ENCODE results near the gene SMCHD1. TPM values are rescaled to one million over a fixed set of nuclear protein-coding genes. Genes with fewer than 3 reads are reported as not detected.
"Not testable (repeated sequence)": the region's sequence is repeated elsewhere in the genome, so short reads cannot be mapped to it uniquely, and the experiment has no call there.

Gene SMCHD1
- total RNA-seq, 1 experiment from 2014 or later, result 89.2 TPM

- Histone ChIP-seq H3K9me3 (replicated peaks) (no peaks in the 10 kb centered on the region), H3K36me3 (peaks cover 81% of the 10 kb centered on the region)
Measured at GRCh38 chr18:2716394-2717326, 61.1 kb downstream of the SMCHD1 start.

GRCh38 chr18:2717407-2717806, 61.9 kb downstream of the SMCHD1 start:
- no peak for DNase-seq
- H3K27ac ChIP-seq, result no peak overlapping the region
- no peaks in the 10 kb centered on the region for H3K9me3 ChIP-seq (replicated peaks)
- no peaks in the 10 kb centered on the region for H3K27me3 ChIP-seq
- H3K4me1 ChIP-seq, result no peaks in the 10 kb centered on the region
- peaks cover 79% of the 10 kb centered on the region for H3K36me3 ChIP-seq
- no peak overlapping the region for H3K4me3 ChIP-seq

More at GRCh38 chr18:2716394-2717326, 61.1 kb downstream of the SMCHD1 start:
- Histone ChIP-seq H3K4me3 (no peak overlapping the region), H3K4me1 (no peaks in the 10 kb centered on the region), H3K27ac (no peak overlapping the region), H3K27me3 (no peaks in the 10 kb centered on the region)
- no peak for DNase-seq

- no peak overlapping the region for H3K4me3 ChIP-seq
- no peaks in the 10 kb centered on the region for H3K9me3 ChIP-seq (replicated peaks)
- peaks cover 72% of the 10 kb centered on the region for H3K36me3 ChIP-seq
- DNase-seq, result no peak
- no peak overlapping the region for H3K27ac ChIP-seq
- H3K4me1 ChIP-seq, result no peaks in the 10 kb centered on the region
- no peaks in the 10 kb centered on the region for H3K27me3 ChIP-seq
Measured at GRCh38 chr18:2719040-2719439, 63.5 kb downstream of the SMCHD1 start.

GRCh38 chr18:2723207-2723606, 67.7 kb downstream of the SMCHD1 start:
- H3K27me3 ChIP-seq, result no peaks in the 10 kb centered on the region
- no peaks in the 10 kb centered on the region for H3K4me1 ChIP-seq
- no peak overlapping the region for H3K27ac ChIP-seq
- peaks cover 79% of the 10 kb centered on the region for H3K36me3 ChIP-seq
- H3K4me3 ChIP-seq, result no peak overlapping the region
- H3K9me3 ChIP-seq (replicated peaks), result no peaks in the 10 kb centered on the region
- DNase-seq, result no peak

- Histone ChIP-seq H3K9me3 (replicated peaks) (no peaks in the 10 kb centered on the region), H3K27ac (no peak overlapping the region), H3K4me1 (no peaks in the 10 kb centered on the region), H3K4me3 (no peak overlapping the region), H3K27me3 (no peaks in the 10 kb centered on the region), H3K36me3 (peaks cover 93% of the 10 kb centered on the region)
- DNase-seq, result no peak
Measured at GRCh38 chr18:2729757-2730156, 74.2 kb downstream of the SMCHD1 start.

- no peaks in the 10 kb centered on the region for H3K4me1 ChIP-seq
- H3K27ac ChIP-seq, result no peak overlapping the region
- H3K36me3 ChIP-seq, result peaks cover 70% of the 10 kb centered on the region
- no peaks in the 10 kb centered on the region for H3K27me3 ChIP-seq
- DNase-seq, result no peak
- no peak overlapping the region for H3K4me3 ChIP-seq
- H3K9me3 ChIP-seq (replicated peaks), result no peaks in the 10 kb centered on the region
Measured at GRCh38 chr18:2736823-2737222, 81.3 kb downstream of the SMCHD1 start.

GRCh38 chr18:2740082-2740481, 84.6 kb downstream of the SMCHD1 start:
- H3K4me1 ChIP-seq; H3K27me3 ChIP-seq; DNase-seq; H3K9me3 ChIP-seq (replicated peaks); H3K4me3 ChIP-seq; H3K27ac ChIP-seq: not testable (repeated sequence)
- peaks cover 61% of the 10 kb centered on the region for H3K36me3 ChIP-seq

GRCh38 chr18:2746274-2746673, 90.7 kb downstream of the SMCHD1 start:
- DNase-seq, result no peak
- no peak overlapping the region for H3K27ac ChIP-seq
- no peaks in the 10 kb centered on the region for H3K27me3 ChIP-seq
- no peaks in the 10 kb centered on the region for H3K4me1 ChIP-seq
- no peaks in the 10 kb centered on the region for H3K9me3 ChIP-seq (replicated peaks)
- H3K36me3 ChIP-seq, result peaks cover 73% of the 10 kb centered on the region
- H3K4me3 ChIP-seq, result no peak overlapping the region

GRCh38 chr18:2758309-2758708, 102.8 kb downstream of the SMCHD1 start:
- Histone ChIP-seq H3K4me3 (no peak overlapping the region), H3K27ac (no peak overlapping the region), H3K4me1 (no peaks in the 10 kb centered on the region), H3K27me3 (no peaks in the 10 kb centered on the region), H3K9me3 (replicated peaks) (no peaks in the 10 kb centered on the region; the same call in 1 of the 2 replicates), H3K36me3 (peaks cover 64% of the 10 kb centered on the region)
- no peak for DNase-seq

- H3K27ac ChIP-seq, result no peak overlapping the region
- no peak for DNase-seq
- H3K36me3 ChIP-seq, result peaks cover 80% of the 10 kb centered on the region
- H3K9me3 ChIP-seq (replicated peaks), result no peaks in the 10 kb centered on the region
- H3K4me1 ChIP-seq, result no peaks in the 10 kb centered on the region
- no peaks in the 10 kb centered on the region for H3K27me3 ChIP-seq
- H3K4me3 ChIP-seq, result no peak overlapping the region
Measured at GRCh38 chr18:2774669-2775068, 119.1 kb downstream of the SMCHD1 start.

GRCh38 chr18:2776601-2777000, 121.1 kb downstream of the SMCHD1 start:
- Histone ChIP-seq H3K9me3 (replicated peaks) (no peaks in the 10 kb centered on the region), H3K4me1 (no peaks in the 10 kb centered on the region), H3K4me3 (no peak overlapping the region), H3K27ac (no peak overlapping the region), H3K27me3 (no peaks in the 10 kb centered on the region), H3K36me3 (peaks cover 73% of the 10 kb centered on the region)
- no peak for DNase-seq

- peaks cover 70% of the 10 kb centered on the region for H3K36me3 ChIP-seq
- no peak overlapping the region for H3K27ac ChIP-seq
- DNase-seq, result no peak
- no peaks in the 10 kb centered on the region for H3K9me3 ChIP-seq (replicated peaks)
- H3K4me3 ChIP-seq, result no peak overlapping the region
- no peaks in the 10 kb centered on the region for H3K4me1 ChIP-seq
- H3K27me3 ChIP-seq, result no peaks in the 10 kb centered on the region
Measured at GRCh38 chr18:2777241-2777640, 121.7 kb downstream of the SMCHD1 start.

GRCh38 chr18:2780750-2781149, 125.2 kb downstream of the SMCHD1 start:
- H3K4me1 ChIP-seq, result no peaks in the 10 kb centered on the region
- H3K9me3 ChIP-seq (replicated peaks), result no peaks in the 10 kb centered on the region
- H3K36me3 ChIP-seq, result peaks cover 69% of the 10 kb centered on the region
- DNase-seq, result no peak
- H3K4me3 ChIP-seq, result no peak overlapping the region
- H3K27ac ChIP-seq, result no peak overlapping the region
- no peaks in the 10 kb centered on the region for H3K27me3 ChIP-seq

- H3K4me1 ChIP-seq, result no peaks in the 10 kb centered on the region
- no peaks in the 10 kb centered on the region for H3K9me3 ChIP-seq (replicated peaks)
- no peaks in the 10 kb centered on the region for H3K27me3 ChIP-seq
- no peak overlapping the region for H3K27ac ChIP-seq
- H3K36me3 ChIP-seq, result peaks cover 57% of the 10 kb centered on the region
- no peak for DNase-seq
- no peak overlapping the region for H3K4me3 ChIP-seq
Measured at GRCh38 chr18:2787225-2787624, 131.7 kb downstream of the SMCHD1 start.

GRCh38 chr18:2792395-2792794, 136.9 kb downstream of the SMCHD1 start:
- DNase-seq, result no peak
- H3K36me3 ChIP-seq, result peaks cover 55% of the 10 kb centered on the region
- no peaks in the 10 kb centered on the region for H3K27me3 ChIP-seq
- no peak overlapping the region for H3K4me3 ChIP-seq
- H3K27ac ChIP-seq, result no peak overlapping the region
- H3K9me3 ChIP-seq (replicated peaks), result no peaks in the 10 kb centered on the region
- no peaks in the 10 kb centered on the region for H3K4me1 ChIP-seq

- no peak overlapping the region for H3K27ac ChIP-seq
- peaks cover 43% of the 10 kb centered on the region for H3K36me3 ChIP-seq
- H3K9me3 ChIP-seq (replicated peaks), result no peaks in the 10 kb centered on the region
- no peak for DNase-seq
- H3K4me1 ChIP-seq, result no peaks in the 10 kb centered on the region
- H3K27me3 ChIP-seq, result no peaks in the 10 kb centered on the region
- no peak overlapping the region for H3K4me3 ChIP-seq
Measured at GRCh38 chr18:2794159-2794558, 138.6 kb downstream of the SMCHD1 start.

Measured in SJCRH30 (cell line).